Measurements from ENCODE around the gene TBX21.

Gene TBX21

GRCh38 chr17:47733047-47733673, at the start of gene TBX21:
TSS of gene TBX21 (plus strand) at chr17:47733236. CDS start at chr17:47733455, 219 bp downstream.
- DNase-seq, result peak; percentile 93

GRCh38 chr17:47684025-47684424, 49.0 kb upstream of the TBX21 start:
- no peak for DNase-seq

- no peak for DNase-seq
These were observed 48.4 kb upstream of the TBX21 start for GRCh38 chr17:47684535-47685193.

GRCh38 chr17:47685556-47686275, 47.3 kb upstream of the TBX21 start:
- no peak for DNase-seq

GRCh38 chr17:47686276-47686635, 46.8 kb upstream of the TBX21 start:
- DNase-seq, result no peak

- DNase-seq, result no peak
These were observed 46.2 kb upstream of the TBX21 start for GRCh38 chr17:47686664-47687327.

GRCh38 chr17:47687328-47687690, 45.7 kb upstream of the TBX21 start:
- DNase-seq, result no peak

- DNase-seq, result no peak
These were observed 45.3 kb upstream of the TBX21 start for GRCh38 chr17:47687748-47688147.

- no peak for DNase-seq
These were observed 42.9 kb upstream of the TBX21 start for GRCh38 chr17:47690121-47690520.

GRCh38 chr17:47692137-47692894, 40.7 kb upstream of the TBX21 start:
- no peak for DNase-seq

- DNase-seq, result no peak
These were observed 39.9 kb upstream of the TBX21 start for GRCh38 chr17:47692895-47693730.

- peak; percentile 70 for DNase-seq
These were observed 39.1 kb upstream of the TBX21 start, which contains the start of gene TBKBP1 for GRCh38 chr17:47693731-47694580. TSS of gene TBKBP1 (plus strand) at chr17:47694161. CDS start at chr17:47696113, 1,952 bp downstream.

- peak; percentile 32 for DNase-seq
These were observed 38.2 kb upstream of the TBX21 start for GRCh38 chr17:47694581-47695428.

GRCh38 chr17:47695429-47696376, 37.3 kb upstream of the TBX21 start:
- DNase-seq, result no peak

- no peak for DNase-seq
These were observed 36.1 kb upstream of the TBX21 start for GRCh38 chr17:47696717-47697642.

- no peak for DNase-seq
These were observed 34.9 kb upstream of the TBX21 start for GRCh38 chr17:47697906-47698711.
